OCI-LY3 (cell line): ENCODE results near the gene KRTAP10-2.

Experiments used
- CTCF ChIP-seq: fragments of 200-600, 300-600 bp; sonication (generic); IDR thresholded peaks from 2 replicates; pipeline ENCODE4 v1.5.1; 2014; ENCODE audit warnings: antibody characterized with exemption, low read length, low read depth
- EZH2phosphoT487 ChIP-seq: fragments of 200-600 bp; shearing (Covaris generic); IDR thresholded peaks from 2 replicates; pipeline ENCODE4 v1.6.1; 2018; ENCODE audit warnings: antibody characterized with exemption, mixed run types, low read depth

GRCh38 chr21:44524414-44525371, 26.6 kb downstream of the KRTAP10-2 start:
- TF ChIP-seq CTCF: no peak
- TF ChIP-seq EZH2phosphoT487: no peak
